HG03064 (cell line): ENCODE results near the gene MINK1.
"Not testable (repeated sequence)": the region's sequence is repeated elsewhere in the genome, so short reads cannot be mapped to it uniquely, and the experiment has no call there.

Experiments
- ATAC-seq: cut with Tn5 transposase; IDR thresholded peaks from one replicate; pipeline ENCODE4 v1.9.1; 2021; ENCODE audit warnings: low read depth; ENCODE audit not compliant: unreplicated experiment

MINK1 gene

DNA sequence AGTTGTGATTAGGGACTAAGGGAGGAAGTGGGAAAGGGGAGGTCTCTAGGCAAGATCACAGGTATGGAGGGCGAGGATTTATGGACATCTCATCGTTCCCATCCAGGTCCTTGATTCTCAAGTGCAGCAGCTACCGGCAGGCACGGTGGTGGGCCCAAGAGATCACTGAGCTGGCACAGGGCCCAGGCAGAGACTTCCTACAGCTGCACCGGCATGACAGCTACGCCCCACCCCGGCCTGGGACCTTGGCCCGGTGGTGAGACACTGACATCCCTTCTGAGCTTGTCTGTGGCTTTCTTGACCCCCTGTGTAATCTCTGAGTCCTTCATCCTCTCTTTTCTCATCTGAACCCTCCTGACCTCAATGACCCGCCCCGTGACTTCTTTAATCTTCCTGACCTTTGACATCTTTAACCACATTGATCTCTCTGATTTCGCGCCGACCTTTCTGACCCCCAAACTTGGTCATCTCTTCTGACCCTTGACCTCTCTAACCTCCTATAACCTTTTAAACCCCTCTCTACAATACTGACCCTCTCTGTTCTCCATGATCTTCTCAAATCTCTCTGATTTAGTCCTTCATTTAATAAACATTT, 22.3 kb upstream of the MINK1 start:
- no peak for ATAC-seq

GRCh38 chr17:4811471-4811870, 21.7 kb upstream of the MINK1 start:
- ATAC-seq = no peak

- ATAC-seq = no peak
Measured at GRCh38 chr17:4812690-4813089, 20.4 kb upstream of the MINK1 start.

DNA sequence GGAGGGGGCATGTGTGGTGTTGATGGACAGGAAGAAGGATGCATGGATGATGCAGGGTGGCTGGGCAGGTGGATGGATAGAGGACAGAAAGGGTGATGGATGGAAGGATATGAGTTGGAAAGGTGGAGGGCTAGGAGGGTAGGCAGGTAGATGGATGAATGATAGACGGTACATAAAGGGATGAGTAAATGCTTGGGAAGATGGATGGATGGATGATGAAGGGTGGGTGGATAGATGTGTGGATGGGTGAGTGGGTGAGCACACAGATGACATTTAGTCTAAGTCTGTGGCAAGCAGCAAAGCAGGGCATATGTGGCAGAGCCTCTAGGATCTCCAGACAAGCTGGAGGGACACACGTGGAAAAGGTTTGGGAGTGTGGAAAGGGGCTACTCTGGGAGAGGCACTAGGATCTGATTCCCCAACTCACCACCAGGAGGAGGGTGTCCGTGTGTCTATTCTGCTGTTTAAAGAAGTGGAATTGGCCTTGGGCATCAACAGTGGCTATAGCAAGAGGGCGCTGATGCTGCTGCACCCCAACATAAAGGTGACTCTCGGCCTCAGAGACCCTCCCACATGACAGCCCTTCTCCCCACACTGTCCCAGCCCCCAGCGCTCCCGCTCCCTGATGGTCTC, 18.0 kb upstream of the MINK1 start:
- ATAC-seq = no peak

DNA sequence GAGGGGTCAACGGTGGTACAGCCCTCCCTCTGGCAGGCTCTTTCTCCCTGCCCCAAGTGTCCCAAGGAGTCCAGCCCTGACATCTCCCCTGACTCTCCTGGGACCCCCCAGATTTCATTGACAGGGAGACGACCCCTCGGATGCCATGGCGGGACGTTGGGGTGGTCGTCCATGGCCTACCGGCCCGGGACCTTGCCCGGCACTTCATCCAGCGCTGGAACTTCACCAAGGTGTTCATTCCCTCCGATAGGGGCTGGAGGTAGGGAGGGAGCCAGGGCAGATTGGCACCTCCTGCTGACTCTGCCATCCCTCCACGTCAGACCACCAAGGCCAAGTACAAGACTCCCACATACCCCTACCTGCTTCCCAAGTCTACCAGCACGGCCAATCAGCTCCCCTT, 16.3 kb upstream of the MINK1 start:
- no peak for ATAC-seq

- no peak for ATAC-seq
Measured at GRCh38 chr17:4818276-4818675, 14.9 kb upstream of the MINK1 start.

- no peak for ATAC-seq
Measured at GRCh38 chr17:4822835-4823234, 10.3 kb upstream of the MINK1 start.

DNA sequence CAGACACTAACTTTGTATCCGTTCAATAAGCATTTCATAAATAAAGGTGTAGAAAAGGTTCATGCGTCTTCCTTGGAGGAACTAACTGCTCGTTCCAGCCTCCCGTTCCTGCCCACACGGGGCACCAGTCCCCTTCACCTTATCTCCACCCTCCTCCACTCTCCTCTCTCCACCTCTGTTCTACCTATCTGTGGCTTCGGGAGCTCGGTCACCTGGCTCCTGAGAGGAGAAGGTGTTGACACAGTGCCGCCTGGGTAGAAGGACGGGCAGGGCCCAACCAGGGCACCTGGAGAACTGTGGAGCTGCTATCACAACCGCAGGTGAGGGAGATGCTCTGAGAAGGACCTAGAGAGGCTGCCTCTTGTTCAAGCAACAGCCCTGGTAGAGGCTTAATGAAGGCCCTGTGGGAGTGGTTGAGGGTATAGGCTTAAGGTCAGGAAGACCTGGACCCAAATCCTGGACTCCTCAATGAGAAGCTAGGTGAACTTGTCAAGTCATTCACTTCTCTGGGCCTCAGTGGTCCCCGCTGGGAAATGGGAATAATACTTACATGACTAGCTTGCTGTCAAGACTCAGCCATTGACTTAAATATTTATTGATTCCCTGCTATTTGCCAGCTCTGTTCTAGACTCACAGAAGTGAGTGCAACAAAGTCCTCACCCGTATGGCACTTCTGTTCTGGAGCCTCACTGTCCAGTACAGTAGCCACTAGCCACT, 9.6 kb upstream of the MINK1 start:
- no peak for ATAC-seq

- ATAC-seq = no peak
Measured at GRCh38 chr17:4827399-4827798, 5.7 kb upstream of the MINK1 start.

DNA sequence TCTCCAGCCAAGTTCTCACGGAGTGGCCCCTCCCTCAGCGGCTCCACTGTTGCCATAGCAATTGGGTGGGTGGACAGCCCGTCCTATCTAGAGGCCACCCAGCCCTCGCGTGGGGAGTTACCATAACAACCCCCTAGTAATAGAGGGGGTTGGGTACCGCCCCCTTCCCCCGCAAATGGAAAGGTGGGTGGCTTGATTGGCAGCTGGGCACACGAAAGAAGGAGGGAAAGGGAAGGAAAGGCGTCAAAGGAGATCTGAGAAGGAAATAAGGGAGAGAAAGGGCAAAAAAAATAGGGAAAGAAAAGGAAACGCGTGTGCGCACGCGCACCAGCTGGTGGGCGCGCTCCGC, 337 bp upstream of the MINK1 start:
- ATAC-seq = not testable (repeated sequence)

DNA sequence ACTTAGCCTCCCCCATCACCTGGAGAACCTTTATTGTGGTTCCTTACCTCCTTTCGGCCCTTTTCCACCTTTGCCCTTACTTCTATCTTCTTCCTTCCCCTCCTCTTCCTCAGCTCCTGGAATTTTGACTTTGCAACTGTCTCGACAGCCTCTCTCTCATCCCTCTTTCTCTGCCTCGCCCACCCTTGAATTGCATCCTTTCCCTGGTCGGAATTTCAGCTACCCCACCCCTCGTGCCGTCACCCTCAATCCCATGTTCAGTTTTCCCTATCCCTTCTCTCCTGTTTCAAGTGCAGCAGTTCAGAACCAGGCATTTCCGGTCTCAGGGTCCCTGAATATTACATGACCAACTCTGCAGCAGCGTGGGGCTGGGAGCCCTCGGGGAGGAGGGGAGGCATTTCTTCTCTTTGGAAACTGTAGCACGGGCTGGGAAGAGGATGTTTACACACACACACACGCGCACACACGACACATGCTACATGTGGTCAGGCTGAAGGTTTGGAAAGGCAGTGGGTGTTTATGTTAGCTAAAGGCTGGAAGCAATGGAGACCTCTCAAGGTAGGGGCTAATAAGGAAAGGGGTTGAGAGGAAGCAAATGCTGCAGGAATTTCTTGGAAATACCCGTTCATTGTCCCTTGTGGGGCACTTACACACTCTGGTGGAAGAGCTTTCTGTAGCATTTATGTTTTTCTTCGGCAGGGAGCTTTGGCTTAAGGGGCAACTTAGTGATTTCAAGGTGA, 971 bp downstream of the MINK1 start:
- no peak for ATAC-seq

DNA sequence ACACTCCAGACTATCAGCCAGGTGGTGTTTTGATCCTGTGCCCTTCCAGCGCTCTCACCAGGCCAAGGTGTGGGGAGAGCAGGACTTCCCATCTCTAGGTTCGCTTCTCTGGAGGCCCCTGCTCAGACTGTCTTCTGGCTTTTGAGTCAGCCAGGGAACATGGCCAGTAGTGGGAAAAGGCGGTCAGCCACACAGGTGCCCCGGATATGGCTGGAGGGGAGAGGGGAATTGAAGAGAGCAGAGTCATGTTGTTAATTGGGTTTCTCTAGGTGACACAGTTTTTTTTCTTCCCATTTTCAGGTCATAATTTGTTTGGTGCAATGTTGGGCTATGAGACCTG, 1.5 kb downstream of the MINK1 start:
- no peak for ATAC-seq

- ATAC-seq = no peak
Measured at GRCh38 chr17:4836221-4836620, 3.1 kb downstream of the MINK1 start.

- ATAC-seq = no peak
Measured at GRCh38 chr17:4837471-4838308, 4.5 kb downstream of the MINK1 start.

DNA sequence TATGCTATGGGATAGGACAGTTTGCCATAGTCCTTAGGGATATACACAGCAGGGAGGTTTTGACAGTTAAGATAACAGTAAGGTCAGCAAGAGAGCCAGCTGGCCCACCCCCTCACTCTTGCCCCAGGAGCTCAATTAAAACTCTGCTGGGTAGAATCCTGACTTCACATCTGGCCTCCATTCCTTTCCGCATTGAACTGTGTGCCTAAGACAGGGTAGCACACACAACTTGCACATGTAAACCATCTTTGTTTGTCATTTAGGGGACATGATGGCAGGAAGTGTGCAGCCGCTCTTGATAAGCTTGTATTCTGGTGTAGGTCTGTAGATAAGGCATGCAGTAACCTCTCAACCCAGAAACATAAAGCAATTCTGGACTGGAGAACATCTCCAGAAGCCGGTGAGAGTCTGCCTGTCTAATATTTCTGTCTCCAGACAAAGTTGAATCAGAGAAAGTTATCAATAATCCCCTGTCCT, 5.2 kb downstream of the MINK1 start:
- no peak for ATAC-seq

GRCh38 chr17:4839221-4839620, 6.1 kb downstream of the MINK1 start:
- no peak for ATAC-seq

GRCh38 chr17:4839965-4840892, 7.1 kb downstream of the MINK1 start:
- ATAC-seq = no peak

- no peak for ATAC-seq
Measured at GRCh38 chr17:4840893-4841242, 7.7 kb downstream of the MINK1 start.

DNA sequence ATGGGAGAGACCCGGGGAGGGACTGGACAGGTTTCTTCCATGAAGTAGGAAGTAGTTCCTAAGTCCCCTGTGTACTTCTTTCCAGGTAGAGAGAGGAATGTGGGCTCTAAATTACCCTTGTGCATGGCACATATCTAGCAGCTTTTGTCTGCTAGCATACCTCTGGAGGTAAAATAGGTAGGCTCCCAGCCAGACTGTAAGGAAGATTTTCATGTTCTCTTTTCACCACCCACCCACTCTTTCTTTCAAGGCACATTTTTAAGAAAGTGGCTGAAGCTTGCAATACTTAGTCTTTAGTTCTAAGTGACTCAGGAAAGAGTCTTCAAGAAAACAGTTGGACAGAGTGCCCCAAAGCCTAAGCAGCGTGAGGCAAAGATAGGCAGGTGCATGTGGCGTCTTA, 9.2 kb downstream of the MINK1 start:
- no peak for ATAC-seq
